Sigmoid colon (tissue), 7 donors: ENCODE measurements around the gene ARL4C. TPM values are rescaled to one million over a fixed set of nuclear protein-coding genes. Genes with fewer than 3 reads are reported as not detected.

Source experiments
- DNase-seq: peaks from one replicate; pipeline ENCODE4 v3.0.0-alpha.2; 2019
- H3K27ac ChIP-seq, 4 donors: fragments of 200-600 bp; sonication (generic); one replicate each; pipeline ENCODE4 v1.5.1; 2016 to 2019; ENCODE audit warnings: mild to moderate bottlenecking in 1 of 4
- H3K27me3 ChIP-seq, 3 donors: fragments of 200-600 bp; sonication (generic); one replicate each; pipeline ENCODE4 v1.5.1; 2019; ENCODE audit warnings: mild to moderate bottlenecking in 1 of 3
- H3K36me3 ChIP-seq, 4 donors: fragments of 200-600 bp; sonication (generic); one replicate each; pipeline ENCODE4 v1.5.1; 2016 to 2019
- H3K4me1 ChIP-seq, 4 donors: fragments of 200-600 bp; sonication (generic); one replicate each; pipeline ENCODE4 v1.5.1; 2017 to 2019
- H3K4me3 ChIP-seq, 4 donors: fragments of 200-600 bp; sonication (generic); one replicate each; pipeline ENCODE4 v1.5.1; 2017 to 2019; ENCODE audit warnings: mild to moderate bottlenecking in 2 of 4, moderate library complexity in 1 of 4
- H3K9me3 ChIP-seq, 4 donors: fragments of 200-600 bp in 3 of 4; sonication (generic) in 3 of 4; one replicate each; pipeline versions ENCODE4 v1.5.1 to v1.6.1; 2013 to 2019
- CTCF ChIP-seq, 4 experiments: fragments of 450-650 bp in 3 of 4; fragments of 200-600 bp in 1 of 4; IDR thresholded peaks; one replicate each; pipeline ENCODE4 v1.5.1; 2016 to 2019; ENCODE audit warnings: antibody characterized with exemption in 4 of 4, mild to moderate bottlenecking in 3 of 4, moderate library complexity in 2 of 4
- EP300 ChIP-seq, 4 donors: sonication (generic); formaldehyde crosslinking; IDR thresholded peaks; one replicate each; pipeline ENCODE4 v1.6.1; 2017; ENCODE audit warnings: antibody characterized with exemption in 4 of 4
- POLR2A ChIP-seq, 2 donors: fragments of 450-650 bp; IDR thresholded peaks; one replicate each; pipeline ENCODE4 v1.6.1; 2016; ENCODE audit warnings: antibody characterized with exemption in 2 of 2, mild to moderate bottlenecking in 2 of 2, moderate library complexity in 2 of 2
- POLR2AphosphoS5 ChIP-seq, 4 donors: sonication (generic); formaldehyde crosslinking; IDR thresholded peaks; one replicate each; pipeline ENCODE4 v1.6.1; 2017; ENCODE audit warnings: antibody characterized with exemption in 4 of 4
- WGBS, 2 donors: extraction: QIAGEN DNeasy Blood & Tissue Kit; methylation state at CpG; one replicate each; pipeline ENCODE4 v1.1.7; 2013; 5-methylcytosine and 5-hydroxymethylcytosine counted together
- intact Hi-C: fragments of 100-400 bp; cut with DNase I; formaldehyde crosslinking; loops from one replicate; pipeline ENCODE4 v1.15.1; 2023
- polyA plus RNA-seq, 3 donors: library from polyadenylated mRNA; stranded (reverse); fragments of 200-250 nt; gene quantifications; one replicate each; pipeline ENCODE4 v1.2.3, GENCODE V29; 2013
- total RNA-seq, 4 donors: library from RNA; depleted of rRNA; stranded (reverse); fragments of >200 nt; gene quantifications; one replicate each; pipeline ENCODE4 v1.1.0, GENCODE V29; 2016
- donor health status: healthy with polysubstance abuse.
- donor health status: Bipolar disorder and iron deficiency.
- donor health status: healthy.

The ARL4C gene
- total and polyA plus RNA-seq, 7 donors: 4.8 to 15.8 (median 8.3) TPM

GRCh38 chr2:234536178-234536965 lies 39.5 kb upstream of the ARL4C start:
- H3K9me3 ChIP-seq: peaks cover 0 to 4% (median 0%) of the 10 kb centered on the region in 4 donors
- WGBS, 2 donors: 45 to 54% methylated on average over 13 of the region's 13 CpGs
- no peak for TF ChIP-seq CTCF (IDR thresholded peaks at IDR 0.05)
- TF ChIP-seq POLR2A (IDR thresholded peaks at IDR 0.05): no peak
- TF ChIP-seq POLR2AphosphoS5 (IDR thresholded peaks at IDR 0.05): no peak
- no peak for TF ChIP-seq EP300 (IDR thresholded peaks at IDR 0.05)

DNA sequence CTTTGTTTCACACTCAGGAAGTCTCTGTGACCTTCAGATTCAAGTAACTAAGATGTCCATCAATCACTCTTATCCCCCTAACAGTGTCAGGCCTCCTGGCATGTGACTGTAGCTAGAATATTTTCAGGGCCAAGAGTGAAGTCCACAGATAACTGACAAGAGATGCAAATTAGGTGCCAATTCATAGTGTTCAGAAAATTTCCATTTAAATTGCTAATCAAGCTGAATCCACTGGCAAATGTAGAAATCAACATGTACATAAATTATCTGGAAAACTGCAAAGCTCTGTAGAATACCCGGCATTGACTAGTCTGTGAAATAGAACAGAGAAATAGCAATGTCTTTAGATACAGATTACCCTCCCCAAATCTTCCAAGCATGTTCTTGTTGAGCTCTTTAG lies 38.6 kb upstream of the ARL4C start:
- Histone ChIP-seq H3K27me3 (peaks cover 0 to 4% (median 0%) of the 10 kb centered on the region in 3 donors), H3K9me3 (peaks cover 0 to 4% (median 0%) of the 10 kb centered on the region in 4 donors), H3K36me3 (no peaks in the 10 kb centered on the region), H3K4me3 (no peak overlapping the region), H3K4me1 (no peaks in the 10 kb centered on the region), H3K27ac (no peak overlapping the region)
- no peak for TF ChIP-seq EP300 (IDR thresholded peaks at IDR 0.05)
- no peak for TF ChIP-seq CTCF (IDR thresholded peaks at IDR 0.05)
- no peak for TF ChIP-seq POLR2AphosphoS5 (IDR thresholded peaks at IDR 0.05)
- no peak for TF ChIP-seq POLR2A (IDR thresholded peaks at IDR 0.05)
- intact Hi-C loops: no loop called here
- WGBS, 2 donors: 86 to 95% methylated on average over 1 of the region's 1 CpG
- no peak for DNase-seq

More at GRCh38 chr2:234536178-234536965, 39.5 kb upstream of the ARL4C start:
- H3K36me3 ChIP-seq: no peaks in the 10 kb centered on the region
- no peak overlapping the region for H3K4me3 ChIP-seq
- peaks cover 0 to 4% (median 0%) of the 10 kb centered on the region in 3 donors for H3K27me3 ChIP-seq
- H3K4me1 ChIP-seq: no peaks in the 10 kb centered on the region
- intact Hi-C loops: no loop called here
- H3K27ac ChIP-seq: no peak overlapping the region
- DNase-seq: no peak

DNA sequence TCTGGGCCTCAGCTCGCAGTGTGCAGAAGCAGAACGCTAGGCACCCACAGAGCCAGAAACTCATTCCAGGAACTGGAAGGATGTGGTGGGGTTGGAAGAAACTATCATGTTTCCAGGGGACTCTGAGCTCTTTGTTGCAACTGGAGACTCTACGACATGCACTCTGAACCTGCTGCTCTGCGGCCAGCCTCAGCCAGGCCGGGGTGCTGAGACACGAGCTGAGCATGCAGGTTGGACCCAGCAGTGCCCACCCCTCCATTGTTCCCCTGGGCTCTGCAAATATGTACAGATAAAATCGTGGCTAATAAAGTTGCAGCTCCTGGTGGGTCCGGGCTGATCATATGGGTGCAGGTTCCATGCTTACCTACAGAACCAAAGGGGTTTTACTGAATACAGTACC lies 37.6 kb upstream of the ARL4C start:
- no peaks in the 10 kb centered on the region for H3K4me1 ChIP-seq
- no peak for DNase-seq
- peaks cover 0 to 4% (median 0%) of the 10 kb centered on the region in 3 donors for H3K27me3 ChIP-seq
- H3K4me3 ChIP-seq: no peak overlapping the region
- TF ChIP-seq EP300 (IDR thresholded peaks at IDR 0.05) (no peak), POLR2AphosphoS5 (IDR thresholded peaks at IDR 0.05) (no peak), CTCF (IDR thresholded peaks at IDR 0.05) (no peak), POLR2A (IDR thresholded peaks at IDR 0.05) (no peak)
- H3K27ac ChIP-seq: no peak overlapping the region
- H3K9me3 ChIP-seq: peaks cover 0 to 4% (median 0%) of the 10 kb centered on the region in 4 donors
- 88% methylated on average over 8 of the region's 8 CpGs for WGBS, 2 donors
- H3K36me3 ChIP-seq: no peaks in the 10 kb centered on the region
- intact Hi-C loops: no loop called here

- DNase-seq: no peak
- Histone ChIP-seq H3K36me3 (no peaks in the 10 kb centered on the region), H3K27me3 (peaks cover 0 to 4% (median 0%) of the 10 kb centered on the region in 3 donors), H3K4me3 (no peak overlapping the region), H3K4me1 (no peaks in the 10 kb centered on the region), H3K9me3 (no peaks in the 10 kb centered on the region), H3K27ac (no peak overlapping the region)
- TF ChIP-seq CTCF (IDR thresholded peaks at IDR 0.05) (no peak), POLR2A (IDR thresholded peaks at IDR 0.05) (no peak), POLR2AphosphoS5 (IDR thresholded peaks at IDR 0.05) (no peak), EP300 (IDR thresholded peaks at IDR 0.05) (no peak)
- WGBS, 2 donors: 77 to 90% methylated on average over 9 of the region's 9 CpGs
- intact Hi-C loops: no loop called here
Observed at GRCh38 chr2:234533626-234534025, 36.7 kb upstream of the ARL4C start.
